ENCODE results near the gene C1S. TPM values are rescaled to one million over a fixed set of nuclear protein-coding genes. Genes with fewer than 3 reads are reported as not detected.
A peak's percentile ranks its signal among the peaks of the same experiment; 100 is the strongest.

Gene C1S
- total RNA-seq, 2 experiments from 2014 or later, result 3.6 to 5.2 TPM

- Histone ChIP-seq H3K4me3 (ENCODE audit: low read depth, low read length, poor library complexity, severe bottlenecking) (peak overlapping the region; percentile 65), H3K36me3 (ENCODE audit: insufficient read depth, low read length) (no peaks in the 10 kb centered on the region), H3K79me2 (ENCODE audit: insufficient read depth, low read depth, low read length) (no peaks in the 10 kb centered on the region), H3K4me2 (ENCODE audit: low read length) (peak overlapping the region; percentile 66), H3K27ac (ENCODE audit: low read depth, low read length, poor library complexity, severe bottlenecking) (no peak overlapping the region), H3K4me1 (ENCODE audit: insufficient read depth, low read length, poor library complexity, severe bottlenecking) (peaks cover 10% of the 10 kb centered on the region), H2AFZ (ENCODE audit: low read length) (peak overlapping the region; percentile 79), H3K9me3 (ENCODE audit: low read length) (peaks cover 16% of the 10 kb centered on the region), H3K9me2 (ENCODE audit: insufficient read depth, low read length) (no peaks in the 10 kb centered on the region), H4K20me1 (ENCODE audit: insufficient read depth, low read length) (no peaks in the 10 kb centered on the region)
- TF ChIP-seq EZH2phosphoT487 (IDR thresholded peaks at IDR 0.05; ENCODE audit: borderline replicate concordance, low read depth, low read length), result no peak
- no peak for TF ChIP-seq CTCF (conservative IDR thresholded peaks at IDR 0.05; ENCODE audit: low read length)
- ChIA-PET POLR2A (interaction anchor here (0.6 to 3.1 kb wide), 6 partner anchors 12 to 1690 kb away, joined by 3 to 18 read pairs (median 3); partner anchors contain the start of genes C12orf57, CDCA3, RNU7-1 and USP5), CTCF (ENCODE audit: unreplicated experiment) (interaction anchor here (0.6 kb wide), 2 partner anchors 128 to 906 kb away, joined by 3 to 6 read pairs; no protein-coding TSS in a partner anchor)
- no TSS peak for BruUV-seq (replicated peaks)
- intact Hi-C loops (cut with micrococcal nuclease; ENCODE audit: unreplicated experiment), result loop anchor here (2.0 to 5.0 kb wide), 4 partner anchors 91 to 236 kb away; partner anchors contain the start of genes C12orf57, LPCAT3 and SPSB2
- peak; percentile 75 for DNase-seq (ENCODE audit: low spot score)
Observed at GRCh38 chr12:7108003-7108795, 47.7 kb downstream of the C1S start.

GRCh38 chr12:7108796-7109571 lies 48.5 kb downstream of the C1S start, which contains the start of gene C1RL:
Gene C1RL (minus strand): TSS chr12:7109214. CDS start chr12:7109180, 34 bp downstream.
- TF ChIP-seq CTCF (conservative IDR thresholded peaks at IDR 0.05; ENCODE audit: low read length) (peak; percentile 91), EZH2phosphoT487 (IDR thresholded peaks at IDR 0.05; ENCODE audit: borderline replicate concordance, low read depth, low read length) (no peak)
- CTCF ChIA-PET (ENCODE audit: unreplicated experiment), result interaction anchor here (0.6 kb wide), 1 partner anchor 129 kb away, joined by 3 read pairs; no protein-coding TSS in a partner anchor
- no TSS peak for BruUV-seq (replicated peaks)
- Histone ChIP-seq H3K27ac (ENCODE audit: low read depth, low read length, poor library complexity, severe bottlenecking) (no peak within 1 kb of the TSS), H3K9me2 (ENCODE audit: insufficient read depth, low read length) (no peaks in the 10 kb centered on the region), H4K20me1 (ENCODE audit: insufficient read depth, low read length) (no peaks in the 10 kb centered on the region), H3K4me3 (ENCODE audit: low read depth, low read length, poor library complexity, severe bottlenecking) (peak within 1 kb of the TSS; percentile 65), H2AFZ (ENCODE audit: low read length) (peak within 1 kb of the TSS; percentile 84), H3K4me1 (ENCODE audit: insufficient read depth, low read length, poor library complexity, severe bottlenecking) (peaks cover 10% of the 10 kb centered on the region), H3K79me2 (ENCODE audit: insufficient read depth, low read depth, low read length) (no peaks in the 10 kb centered on the region), H3K4me2 (ENCODE audit: low read length) (peak within 1 kb of the TSS; percentile 71), H3K9me3 (ENCODE audit: low read length) (peaks cover 16% of the 10 kb centered on the region), H3K36me3 (ENCODE audit: insufficient read depth, low read length) (no peaks in the 10 kb centered on the region)
- peak; percentile 72 for DNase-seq (ENCODE audit: low spot score)
- intact Hi-C loops (cut with micrococcal nuclease; ENCODE audit: unreplicated experiment), result loop anchor here (2.0 to 5.0 kb wide), 4 partner anchors 92 to 237 kb away; partner anchors contain the start of genes C12orf57, LPCAT3 and SPSB2
- POLR2A ChIA-PET, result interaction anchor here (0.6 to 3.1 kb wide), 5 partner anchors 12 to 258 kb away, joined by 4 to 18 read pairs (median 4); partner anchors contain the start of genes C12orf57, CDCA3, RNU7-1 and USP5

All from OCI-LY7 (cell line).